Hepatocyte (in vitro differentiated cells): Measurements from ENCODE around the gene RCN1. TPM values are rescaled to one million over a fixed set of nuclear protein-coding genes. Genes with fewer than 3 reads are reported as not detected.

ENCODE experiments used
- polyA plus RNA-seq: library from polyadenylated mRNA; unstranded; fragments of >200 nt; fragmentation: Nextera tagmentation; extraction: Ambion mirVana; gene quantifications from 2 replicates; pipeline ENCODE4 v1.2.1, GENCODE V29; 2016
- small RNA-seq: library from RNA; depleted of rRNA; stranded (forward); fragments of <200 nt; gene quantifications from one replicate; pipeline ENCODE3, GENCODE V24; 2014
- total RNA-seq: library from RNA; depleted of rRNA; stranded (reverse); fragments of >200 nt; gene quantifications from 2 replicates; pipeline ENCODE4 v1.2.3, GENCODE V29; 2014

The RCN1 gene
- total and polyA plus RNA-seq, 2 experiments from 2014 or later = 258 to 412 TPM

Small RNA genes within 50 kb of the gene (small RNA-seq; reads per million reads assigned to genes)
- not detected for gene RF00012
